Stimulated activated memory B cell treated with anti-CD40 and anti-IgM and Interleukin-4, amounts not matched to agents 10 μg/mL and 1 μg/mL and 100 μg/mL, for 72 hours (primary cell): ENCODE results near the gene C1QTNF5.

Experiments used
- ATAC-seq: fragments of 150-1000 bp; cut with Tn5 transposase; 2 replicates; pipeline ENCODE4 v1.10.0; 2021
- H3K27ac Mint-ChIP-seq: one replicate; pipeline ENCODE4 v1.8.0; 2022; ENCODE audit warnings: mild to moderate bottlenecking, mixed read lengths
- H3K27me3 Mint-ChIP-seq: one replicate; pipeline ENCODE4 v1.8.0; 2022; ENCODE audit warnings: mixed read lengths
- H3K36me3 Mint-ChIP-seq: one replicate; pipeline ENCODE4 v1.8.0; 2022; ENCODE audit warnings: mixed read lengths
- H3K4me1 Mint-ChIP-seq: one replicate; pipeline ENCODE4 v1.8.0; 2022; ENCODE audit warnings: mixed read lengths
- H3K4me3 Mint-ChIP-seq: one replicate; pipeline ENCODE4 v1.8.0; 2022; ENCODE audit warnings: mild to moderate bottlenecking, moderate library complexity, mixed read lengths
- H3K9me3 Mint-ChIP-seq: one replicate; pipeline ENCODE4 v1.8.0; 2022; ENCODE audit warnings: mixed read lengths

The C1QTNF5 gene

DNA sequence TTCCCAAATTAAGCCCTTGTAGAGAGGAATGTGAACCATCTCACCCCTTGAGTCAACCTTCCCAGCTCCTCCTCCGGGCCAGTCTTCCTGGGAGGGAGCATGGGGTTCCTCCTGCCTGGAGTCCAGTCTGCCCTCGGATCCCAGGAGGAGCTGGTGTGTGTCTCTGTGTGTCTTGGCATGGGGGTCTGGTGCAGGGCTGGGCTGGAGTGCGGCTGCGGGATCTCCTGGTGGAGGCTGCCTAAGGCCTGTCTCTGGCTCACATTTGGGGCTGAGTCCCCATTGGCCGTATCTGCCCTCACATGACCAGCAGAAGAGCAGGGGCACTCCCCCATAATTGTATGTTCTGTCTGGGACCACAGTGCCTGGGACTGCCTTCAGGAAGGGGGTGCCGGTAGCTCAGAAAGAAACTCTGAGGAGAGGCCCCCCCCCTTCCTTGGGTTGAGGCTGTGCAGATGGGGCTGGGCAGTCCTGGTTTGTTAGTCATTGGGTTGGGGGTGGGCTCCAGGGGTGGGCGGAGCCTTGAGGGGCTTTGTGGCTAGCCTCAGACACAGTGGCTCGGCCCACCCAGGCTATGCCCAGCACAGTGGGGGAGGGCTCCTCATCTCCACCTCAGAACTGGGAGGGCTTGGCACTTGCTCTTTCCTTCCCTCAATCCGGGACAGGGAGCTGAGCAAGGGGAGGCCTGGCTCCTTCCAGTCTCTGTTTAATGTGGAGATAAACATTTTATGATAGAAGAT lies 2.9 kb downstream of the C1QTNF5 start:
- Mint-ChIP-seq H3K27ac (no peak overlapping the region), H3K36me3 (peaks cover 14% of the 10 kb centered on the region), H3K4me1 (peaks cover 54% of the 10 kb centered on the region), H3K4me3 (no peak overlapping the region), H3K9me3 (no peaks in the 10 kb centered on the region), H3K27me3 (peaks cover 38% of the 10 kb centered on the region)
- ATAC-seq: no peak

DNA sequence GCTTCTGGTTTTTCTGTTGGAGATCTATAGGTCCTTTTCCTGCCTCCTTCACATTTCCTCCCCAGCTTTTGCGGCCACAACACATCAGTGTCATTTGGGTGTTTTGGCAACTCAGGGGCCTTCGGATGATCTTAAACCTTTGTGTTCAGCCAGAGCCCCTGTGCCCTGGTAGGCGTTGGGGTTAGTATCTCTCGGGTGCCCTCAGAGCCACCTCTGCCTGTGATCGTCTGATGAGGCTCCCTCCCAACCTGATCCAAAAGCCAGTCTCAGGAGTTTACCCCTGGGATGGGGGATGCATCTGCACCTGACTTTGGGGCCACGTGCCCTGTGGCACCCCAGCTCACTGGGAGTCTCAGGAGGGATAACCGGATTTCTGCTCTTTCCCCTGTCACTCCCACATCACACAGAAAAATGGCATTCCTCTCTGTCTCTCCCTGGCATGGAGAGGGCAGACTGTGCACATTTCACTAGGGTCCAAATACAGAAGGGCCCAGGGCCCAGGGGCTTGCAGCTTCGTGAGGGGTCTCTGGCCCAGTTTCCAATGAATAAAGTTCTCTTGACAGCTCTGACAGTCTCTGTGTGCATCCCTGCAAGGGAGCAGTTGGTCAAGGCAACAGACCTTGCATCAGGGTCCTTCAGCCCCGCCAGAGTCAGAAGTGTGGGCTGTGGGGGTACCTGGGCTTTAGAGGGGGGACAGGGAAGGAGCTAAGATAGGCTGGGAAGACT lies 3.8 kb downstream of the C1QTNF5 start:
- Mint-ChIP-seq H3K9me3 (no peaks in the 10 kb centered on the region), H3K4me1 (peaks cover 54% of the 10 kb centered on the region), H3K27ac (no peak overlapping the region), H3K4me3 (peak overlapping the region; percentile 3), H3K36me3 (peaks cover 14% of the 10 kb centered on the region), H3K27me3 (peaks cover 30% of the 10 kb centered on the region)
- no peak for ATAC-seq

DNA sequence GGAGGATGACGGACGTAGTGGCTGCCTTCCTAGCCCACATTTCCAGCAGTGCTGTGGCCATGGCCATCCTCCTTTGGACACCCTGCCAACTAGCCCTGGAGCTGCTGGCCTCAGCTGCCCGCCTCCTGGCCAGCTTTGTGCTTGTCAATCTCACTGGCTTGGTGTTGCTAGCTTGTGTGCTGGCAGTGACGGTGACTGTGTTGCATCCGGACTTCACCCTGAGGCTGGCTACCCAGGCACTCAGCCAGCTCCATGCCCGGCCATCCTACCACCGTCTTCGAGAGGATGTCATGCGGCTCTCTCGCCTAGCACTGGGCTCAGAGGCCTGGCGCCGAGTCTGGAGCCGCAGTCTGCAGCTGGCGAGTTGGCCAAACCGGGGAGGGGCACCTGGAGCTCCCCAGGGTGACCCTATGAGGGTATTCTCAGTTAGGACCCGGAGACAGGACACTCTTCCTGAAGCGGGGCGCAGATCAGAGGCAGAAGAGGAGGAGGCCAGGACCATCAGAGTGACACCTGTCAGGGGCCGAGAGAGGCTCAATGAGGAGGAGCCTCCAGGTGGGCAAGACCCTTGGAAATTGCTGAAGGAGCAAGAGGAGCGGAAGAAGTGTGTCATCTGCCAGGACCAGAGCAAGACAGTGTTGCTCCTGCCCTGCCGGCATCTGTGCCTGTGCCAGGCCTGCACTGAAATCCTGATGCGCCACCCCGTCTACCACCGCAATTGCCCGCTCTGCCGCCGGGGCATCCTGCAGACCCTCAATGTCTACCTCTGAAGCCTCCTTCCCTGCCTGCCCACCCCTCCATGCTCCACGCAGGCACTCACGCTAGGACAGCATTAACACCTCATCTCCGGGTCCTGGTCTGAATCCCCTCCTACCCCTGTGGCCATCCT lies 4.8 kb downstream of the C1QTNF5 start:
- peak overlapping the region; percentile 99 for H3K4me3 Mint-ChIP-seq
- H3K36me3 Mint-ChIP-seq: peaks cover 14% of the 10 kb centered on the region
- peaks cover 20% of the 10 kb centered on the region for H3K27me3 Mint-ChIP-seq
- ATAC-seq: no peak
- H3K9me3 Mint-ChIP-seq: no peaks in the 10 kb centered on the region
- H3K27ac Mint-ChIP-seq: peak overlapping the region; percentile 92
- H3K4me1 Mint-ChIP-seq: peaks cover 47% of the 10 kb centered on the region

DNA sequence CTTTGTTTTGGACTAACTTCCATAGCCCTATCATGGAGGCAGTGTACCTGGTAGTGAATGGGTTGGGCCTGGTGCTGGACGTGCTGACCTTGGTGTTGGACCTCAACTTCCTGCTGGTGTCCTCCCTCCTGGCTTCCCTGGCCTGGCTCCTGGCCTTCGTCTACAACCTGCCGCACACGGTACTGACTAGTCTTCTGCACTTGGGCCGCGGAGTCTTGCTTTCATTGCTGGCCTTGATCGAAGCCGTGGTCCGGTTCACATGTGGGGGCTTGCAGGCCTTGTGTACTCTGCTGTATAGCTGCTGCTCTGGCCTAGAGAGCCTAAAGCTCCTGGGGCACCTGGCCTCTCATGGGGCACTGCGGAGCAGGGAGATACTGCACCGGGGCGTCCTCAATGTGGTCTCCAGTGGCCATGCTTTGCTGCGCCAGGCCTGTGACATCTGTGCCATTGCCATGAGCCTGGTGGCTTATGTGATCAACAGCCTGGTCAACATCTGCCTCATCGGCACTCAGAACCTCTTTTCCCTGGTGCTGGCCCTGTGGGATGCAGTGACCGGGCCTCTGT lies 5.5 kb downstream of the C1QTNF5 start:
- Mint-ChIP-seq H3K4me1 (peaks cover 43% of the 10 kb centered on the region), H3K9me3 (no peaks in the 10 kb centered on the region), H3K4me3 (peak overlapping the region; percentile 99)

DNA sequence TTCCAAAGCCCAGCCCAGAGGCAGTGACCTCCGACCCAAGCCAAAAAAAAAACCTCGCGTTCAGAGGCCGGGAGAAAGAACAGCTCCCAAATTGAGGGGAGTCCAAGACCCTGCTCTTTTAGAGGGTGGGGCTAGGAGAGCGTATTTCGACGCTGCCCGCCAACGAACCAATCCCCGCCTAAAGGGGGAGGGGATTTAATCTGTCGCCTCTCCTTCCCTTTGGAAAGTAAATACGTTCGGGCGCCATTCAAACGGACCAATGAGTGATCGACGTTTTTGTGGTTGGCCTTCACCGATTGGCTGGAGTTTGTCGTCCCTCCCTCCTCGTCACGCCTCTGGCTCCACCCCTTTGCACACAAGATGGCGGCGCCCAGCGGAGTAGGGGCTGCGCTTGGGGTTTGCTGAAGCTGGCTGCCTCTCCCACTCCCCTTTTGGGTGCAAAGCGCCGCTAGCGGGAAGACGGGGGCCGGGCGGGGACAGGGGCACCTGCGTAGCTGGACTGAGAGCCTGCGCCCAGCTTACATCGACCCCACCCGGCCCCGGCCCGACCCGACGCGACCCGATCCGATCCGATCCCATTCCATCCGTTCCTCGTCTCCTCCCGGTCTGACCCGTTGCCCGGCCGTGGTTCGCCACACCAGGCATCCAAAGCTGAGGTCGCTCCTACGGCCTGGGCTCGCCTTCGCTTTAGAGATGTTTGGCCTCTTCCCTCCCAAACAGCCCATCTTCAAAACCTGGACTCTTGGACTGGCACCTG lies 6.3 kb downstream of the C1QTNF5 start, which contains the start of gene RNF26:
Gene RNF26 (plus strand): TSS at position 354 of the 757 bp plus-strand sequence. CDS start 596 bp downstream, outside the sequence.
- Mint-ChIP-seq H3K9me3 (no peaks in the 10 kb centered on the region), H3K4me3 (peak within 1 kb of the TSS; percentile 99), H3K27ac (peak within 1 kb of the TSS; percentile 92), H3K36me3 (peaks cover 14% of the 10 kb centered on the region), H3K4me1 (peaks cover 42% of the 10 kb centered on the region), H3K27me3 (peaks cover 21% of the 10 kb centered on the region)
- ATAC-seq: peak; percentile 96

More for the DNA sequence above, 5.5 kb downstream of the C1QTNF5 start:
- Mint-ChIP-seq H3K27me3 (peaks cover 21% of the 10 kb centered on the region), H3K36me3 (peaks cover 14% of the 10 kb centered on the region), H3K27ac (peak overlapping the region; percentile 92)
- ATAC-seq: no peak

DNA sequence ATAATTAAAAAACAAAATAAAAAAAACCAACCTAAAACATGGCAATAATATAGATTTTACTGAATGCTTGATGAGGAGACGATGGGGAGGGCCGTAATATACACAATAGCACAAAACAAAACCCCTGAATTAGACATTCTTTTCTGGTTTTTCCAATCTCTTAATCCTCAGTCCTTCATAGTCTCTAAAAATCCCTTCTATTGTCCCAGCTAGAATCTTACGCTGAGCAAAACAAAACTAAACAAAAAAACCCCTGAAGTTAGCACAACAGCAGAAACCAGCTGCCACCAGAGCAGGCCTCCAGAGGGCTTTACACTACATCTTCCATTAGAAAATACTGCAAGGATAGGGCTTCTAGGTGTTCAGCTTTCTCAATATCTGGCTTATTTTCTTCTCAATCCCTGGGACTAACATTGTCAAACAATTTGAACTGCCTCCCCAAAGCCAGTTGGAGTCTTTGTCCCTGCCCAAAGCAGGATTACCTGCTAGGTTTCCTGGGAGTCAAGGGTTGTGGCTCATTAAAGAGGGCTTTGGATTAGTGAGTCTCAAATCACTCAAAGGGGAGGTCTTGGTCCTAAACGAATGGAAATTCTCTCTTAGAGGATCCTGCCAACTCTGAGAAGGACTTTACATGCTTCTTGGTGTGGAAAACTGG lies 8.4 kb downstream of the C1QTNF5 start:
- Mint-ChIP-seq H3K9me3 (no peaks in the 10 kb centered on the region), H3K4me1 (peaks cover 31% of the 10 kb centered on the region), H3K36me3 (peaks cover 13% of the 10 kb centered on the region), H3K27ac (no peak overlapping the region), H3K4me3 (no peak overlapping the region), H3K27me3 (peaks cover 11% of the 10 kb centered on the region)
- ATAC-seq: no peak

DNA sequence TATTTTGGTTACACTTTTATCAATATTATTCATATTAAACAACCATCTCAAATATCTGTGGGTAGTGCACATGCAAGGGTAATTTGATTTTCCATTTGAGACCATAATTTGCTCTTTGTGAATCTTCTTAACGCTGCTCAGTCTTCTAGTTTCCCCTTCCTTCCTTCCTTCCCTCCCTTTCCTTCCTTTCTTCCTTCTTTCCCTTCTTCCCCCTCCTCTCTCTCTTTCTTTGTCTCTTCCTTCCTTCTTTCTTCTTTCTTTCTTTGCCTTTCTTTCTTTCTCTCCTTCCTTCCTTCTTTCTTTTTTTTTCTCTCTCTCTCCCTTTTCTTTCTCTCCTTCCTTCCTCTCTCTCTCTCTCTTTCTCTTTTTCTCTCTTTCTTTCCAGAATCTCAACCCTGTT lies 10.4 kb downstream of the C1QTNF5 start:
- Mint-ChIP-seq H3K36me3 (no peaks in the 10 kb centered on the region), H3K4me1 (peaks cover 12% of the 10 kb centered on the region), H3K4me3 (no peak overlapping the region), H3K27ac (no peak overlapping the region), H3K27me3 (peaks cover 11% of the 10 kb centered on the region), H3K9me3 (no peaks in the 10 kb centered on the region)
- ATAC-seq: no peak

DNA sequence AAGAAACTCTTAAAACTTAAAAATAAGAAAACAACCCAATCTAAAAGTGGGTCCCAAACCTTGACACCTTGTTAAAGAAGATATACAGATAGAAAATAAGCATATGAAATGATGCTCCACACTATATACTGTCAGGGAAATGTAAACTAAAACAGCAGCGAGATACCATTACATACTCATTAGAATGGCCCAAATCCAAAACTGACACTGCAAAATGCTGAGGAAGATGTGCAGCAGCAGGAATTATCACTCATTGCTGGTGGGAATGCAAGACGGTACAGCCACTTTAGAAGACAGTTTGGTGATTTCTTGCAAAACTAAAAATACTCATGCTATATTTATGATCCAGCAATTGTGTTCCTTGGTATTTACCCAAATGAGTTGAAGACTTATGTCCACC lies 11.4 kb downstream of the C1QTNF5 start:
- no peaks in the 10 kb centered on the region for H3K9me3 Mint-ChIP-seq
- ATAC-seq: no peak
- no peak overlapping the region for H3K4me3 Mint-ChIP-seq
- peaks cover 8% of the 10 kb centered on the region for H3K4me1 Mint-ChIP-seq
- H3K27me3 Mint-ChIP-seq: peaks cover 11% of the 10 kb centered on the region
- no peaks in the 10 kb centered on the region for H3K36me3 Mint-ChIP-seq
- no peak overlapping the region for H3K27ac Mint-ChIP-seq

DNA sequence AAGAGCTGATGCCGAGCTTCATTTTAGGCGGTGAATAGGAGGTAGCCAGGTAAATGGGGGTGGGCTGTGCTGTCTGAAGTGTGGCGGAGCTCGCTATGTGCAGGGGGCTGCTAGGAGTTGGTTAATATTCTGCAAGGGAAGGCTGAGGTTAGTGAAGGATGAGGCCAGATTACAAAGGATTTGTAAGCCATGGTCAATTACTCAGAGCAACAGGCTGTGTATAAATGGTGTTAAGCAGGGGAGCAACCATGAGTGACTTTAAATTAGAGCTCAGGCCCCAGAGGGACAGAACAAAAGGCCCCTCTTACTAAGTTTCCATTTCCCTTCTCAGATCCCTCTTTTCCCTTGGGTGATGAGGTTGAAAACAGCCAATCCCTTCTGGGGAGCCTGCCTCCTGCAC lies 16.5 kb downstream of the C1QTNF5 start:
- no peak overlapping the region for H3K27ac Mint-ChIP-seq
- H3K4me3 Mint-ChIP-seq: no peak overlapping the region
- ATAC-seq: no peak
- H3K9me3 Mint-ChIP-seq: no peaks in the 10 kb centered on the region
- H3K4me1 Mint-ChIP-seq: peaks cover 41% of the 10 kb centered on the region
- H3K27me3 Mint-ChIP-seq: peaks cover 12% of the 10 kb centered on the region
- no peaks in the 10 kb centered on the region for H3K36me3 Mint-ChIP-seq

DNA sequence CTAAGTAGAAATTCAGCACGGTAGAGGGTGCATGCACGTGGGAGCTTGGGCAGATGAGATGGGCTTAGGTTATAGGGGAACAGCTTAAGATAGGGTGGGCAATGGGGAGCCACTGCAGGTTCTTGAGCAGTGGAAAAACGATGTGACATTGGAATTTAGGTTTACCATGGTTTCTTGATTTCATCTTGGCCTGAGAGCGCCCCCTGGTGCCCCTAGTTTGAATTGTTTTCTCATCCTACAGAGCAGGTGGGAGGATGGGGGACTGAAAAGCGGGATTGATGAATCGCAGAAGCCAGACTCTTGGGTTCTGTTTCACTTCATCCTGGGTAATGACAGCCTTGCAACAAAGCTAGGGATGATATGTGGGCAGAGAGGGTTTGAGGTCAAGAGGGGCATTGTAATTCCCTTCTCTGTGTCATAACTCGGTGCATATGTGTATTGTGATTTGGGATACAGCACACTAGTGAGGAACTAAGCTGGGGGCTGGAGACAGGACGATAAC lies 17.1 kb downstream of the C1QTNF5 start:
- H3K36me3 Mint-ChIP-seq: no peaks in the 10 kb centered on the region
- no peak overlapping the region for H3K27ac Mint-ChIP-seq
- H3K4me3 Mint-ChIP-seq: no peak overlapping the region
- no peaks in the 10 kb centered on the region for H3K9me3 Mint-ChIP-seq
- H3K27me3 Mint-ChIP-seq: peaks cover 18% of the 10 kb centered on the region
- ATAC-seq: no peak
- H3K4me1 Mint-ChIP-seq: peaks cover 47% of the 10 kb centered on the region

DNA sequence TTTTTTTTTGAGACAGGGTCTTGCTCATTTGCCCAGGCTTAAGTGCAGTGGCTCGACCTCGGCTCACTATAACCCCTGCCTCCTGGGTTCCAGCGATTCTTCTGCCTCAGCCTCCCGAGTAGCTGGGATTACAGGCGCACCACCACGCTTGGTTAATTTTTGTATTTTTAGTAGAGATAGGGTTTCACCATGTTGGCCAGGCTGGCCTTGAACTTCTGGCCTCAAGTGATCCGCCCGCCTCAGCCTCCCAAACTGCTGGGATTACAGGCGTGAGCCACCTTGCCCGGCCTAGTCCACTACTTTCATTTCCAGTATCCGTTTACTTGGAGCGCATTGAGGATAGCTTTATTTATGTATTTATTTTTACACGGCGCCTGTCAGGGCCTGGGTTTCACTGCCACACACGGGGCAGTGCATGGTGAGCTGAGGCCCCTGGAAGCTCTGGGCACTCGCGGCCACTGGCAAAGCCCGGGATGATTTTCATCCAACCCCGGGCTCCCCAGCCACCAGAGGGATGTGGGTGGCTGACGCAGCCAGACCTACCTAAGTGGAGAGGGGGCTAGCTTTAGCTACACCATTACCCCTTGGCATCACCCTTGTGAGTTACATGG lies 17.7 kb downstream of the C1QTNF5 start:
- H3K4me1 Mint-ChIP-seq: peaks cover 52% of the 10 kb centered on the region
- H3K27ac Mint-ChIP-seq: no peak overlapping the region

DNA sequence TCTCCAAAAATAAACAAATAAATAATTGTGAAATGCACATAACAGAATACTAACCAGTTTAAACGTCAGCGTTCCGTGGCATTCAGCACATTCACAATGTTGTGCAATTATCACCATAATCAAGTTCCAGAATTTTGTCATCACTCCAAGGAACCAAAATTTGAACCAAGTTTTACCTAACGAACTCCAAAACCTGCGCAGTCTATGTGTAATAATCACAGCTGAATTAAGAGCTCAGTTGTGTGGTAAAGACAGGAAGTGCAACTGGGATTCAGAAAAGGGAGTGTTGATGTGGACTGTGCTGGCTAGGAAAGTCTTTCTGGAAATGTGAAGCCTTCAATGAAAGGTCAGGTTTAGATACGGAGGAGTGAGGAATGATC lies 18.3 kb downstream of the C1QTNF5 start:
- no peaks in the 10 kb centered on the region for H3K9me3 Mint-ChIP-seq
- H3K4me3 Mint-ChIP-seq: no peak overlapping the region
- H3K4me1 Mint-ChIP-seq: peaks cover 53% of the 10 kb centered on the region
- H3K27ac Mint-ChIP-seq: no peak overlapping the region
- peaks cover 30% of the 10 kb centered on the region for H3K27me3 Mint-ChIP-seq
- no peaks in the 10 kb centered on the region for H3K36me3 Mint-ChIP-seq
- ATAC-seq: no peak

More for the DNA sequence above, 17.7 kb downstream of the C1QTNF5 start:
- Mint-ChIP-seq H3K4me3 (no peak overlapping the region), H3K36me3 (no peaks in the 10 kb centered on the region), H3K9me3 (no peaks in the 10 kb centered on the region), H3K27me3 (peaks cover 23% of the 10 kb centered on the region)
- ATAC-seq: no peak

DNA sequence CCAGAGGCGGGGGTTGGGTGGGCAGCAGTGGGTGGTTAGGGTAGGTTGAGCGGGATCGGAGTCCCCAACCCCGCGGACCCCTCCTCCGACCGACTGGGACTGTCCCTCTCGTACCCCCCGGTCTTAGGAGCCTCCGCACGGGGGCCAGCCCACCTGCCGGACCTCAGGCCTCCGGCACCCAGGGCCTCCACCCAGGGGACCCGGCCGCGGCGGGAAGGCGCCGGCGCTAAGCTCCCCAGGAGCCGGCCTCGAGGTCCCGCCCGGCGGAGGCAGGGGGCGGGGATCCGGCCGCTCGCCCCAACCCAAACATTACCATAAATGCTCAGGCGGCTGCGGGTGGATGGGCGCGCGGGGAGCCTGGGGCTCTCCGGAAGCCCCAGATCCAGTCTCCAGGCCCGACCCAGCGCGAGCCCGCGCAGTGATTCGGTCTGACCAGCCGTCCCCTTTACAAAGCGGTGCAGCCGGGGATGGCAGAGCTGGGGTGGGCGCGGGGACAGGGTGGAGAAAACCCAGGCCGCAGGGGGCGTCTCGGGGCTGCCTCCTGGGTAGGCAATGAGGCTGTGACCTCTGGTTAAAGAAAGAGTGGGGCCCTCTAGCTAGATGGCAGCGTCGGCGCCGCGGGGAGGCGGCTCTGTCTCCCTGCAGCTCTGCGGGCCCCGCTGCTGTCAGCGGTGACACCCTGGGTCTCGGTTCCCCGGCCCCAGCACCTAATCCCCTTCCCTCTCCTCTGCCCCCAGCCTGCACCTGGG lies 19.7 kb downstream of the C1QTNF5 start:
- Mint-ChIP-seq H3K4me1 (peaks cover 61% of the 10 kb centered on the region), H3K9me3 (no peaks in the 10 kb centered on the region), H3K27ac (peak overlapping the region; percentile 88), H3K27me3 (peaks cover 32% of the 10 kb centered on the region), H3K4me3 (peak overlapping the region; percentile 91), H3K36me3 (no peaks in the 10 kb centered on the region)
- peak; percentile 74 for ATAC-seq
